Neutrophil (primary cell): Measurements from ENCODE around the gene TMEM270.

Experiments used
- H3K27ac ChIP-seq: fragments of 200-600 bp; sonication (generic); 2 replicates; pipeline ENCODE4 v1.5.1; 2016; ENCODE audit warnings: mild to moderate bottlenecking, moderate library complexity
- H3K27me3 ChIP-seq: fragments of 200-600 bp; sonication (generic); 2 replicates; pipeline ENCODE4 v1.6.0; 2016; ENCODE audit warnings: mild to moderate bottlenecking
- H3K36me3 ChIP-seq: fragments of 200-600 bp; sonication (generic); 2 replicates; pipeline ENCODE4 v1.5.1; 2017
- H3K4me1 ChIP-seq, 2 experiments: fragments of 200-600 bp in 1 of 2; sonication (generic) in 1 of 2; 1 replicate in 1 of 2; 2 replicates in 1 of 2; pipeline versions ENCODE4 v1.5.1 to v1.6.1; 2013 to 2016; ENCODE audit warnings: low read depth in 1 of 2, low read length in 1 of 2, mild to moderate bottlenecking in 1 of 2, moderate library complexity in 1 of 2; ENCODE audit not compliant: control insufficient read depth in 1 of 2, insufficient read depth in 1 of 2
- H3K4me3 ChIP-seq, 2 experiments: fragments of 200-600 bp in 1 of 2; sonication (generic) in 1 of 2; 1 replicate in 1 of 2; 2 replicates in 1 of 2; pipeline ENCODE4 v1.5.1; 2013 to 2016; ENCODE audit warnings: low read depth in 1 of 2, low read length in 1 of 2, mild to moderate bottlenecking in 1 of 2, moderate library complexity in 1 of 2
- H3K9me3 ChIP-seq: fragments of 200-600 bp; sonication (generic); 2 replicates; pipeline ENCODE4 v1.5.1; 2016
- TF ChIP-seq, protein P1 (sequence below): fragments of 200-600 bp; sonication (generic); IDR thresholded peaks from 2 replicates; pipeline ENCODE4 v1.5.1; 2016; ENCODE audit warnings: antibody characterized with exemption

The TMEM270 gene, protein sequence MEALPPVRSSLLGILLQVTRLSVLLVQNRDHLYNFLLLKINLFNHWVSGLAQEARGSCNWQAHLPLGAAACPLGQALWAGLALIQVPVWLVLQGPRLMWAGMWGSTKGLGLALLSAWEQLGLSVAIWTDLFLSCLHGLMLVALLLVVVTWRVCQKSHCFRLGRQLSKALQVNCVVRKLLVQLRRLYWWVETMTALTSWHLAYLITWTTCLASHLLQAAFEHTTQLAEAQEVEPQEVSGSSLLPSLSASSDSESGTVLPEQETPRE

DNA sequence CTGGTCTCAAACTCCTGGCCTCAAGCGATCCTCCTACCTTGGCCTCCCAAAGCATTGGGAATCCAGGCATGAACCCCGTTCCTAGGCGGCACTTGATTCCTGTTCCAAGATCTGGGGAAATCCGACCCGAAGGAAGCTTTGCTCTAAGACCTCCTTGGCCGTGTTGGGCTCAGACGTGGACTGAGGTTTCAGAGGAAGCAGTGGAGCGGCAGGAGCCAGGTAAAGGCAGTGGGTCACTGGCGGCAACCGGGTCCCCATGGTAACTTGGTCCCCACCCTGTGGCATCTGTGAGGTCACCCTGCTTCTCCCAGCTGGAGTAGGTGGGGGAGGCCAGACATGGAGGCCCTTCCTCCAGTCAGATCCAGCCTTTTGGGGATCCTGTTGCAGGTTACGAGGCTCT lies at the start of gene TMEM270:
Gene TMEM270, plus strand, starts transcription at position 301 of the 400 bp plus-strand sequence. Its CDS starts 36 bp downstream, at position 337.
- TF ChIP-seq, protein P1, sequence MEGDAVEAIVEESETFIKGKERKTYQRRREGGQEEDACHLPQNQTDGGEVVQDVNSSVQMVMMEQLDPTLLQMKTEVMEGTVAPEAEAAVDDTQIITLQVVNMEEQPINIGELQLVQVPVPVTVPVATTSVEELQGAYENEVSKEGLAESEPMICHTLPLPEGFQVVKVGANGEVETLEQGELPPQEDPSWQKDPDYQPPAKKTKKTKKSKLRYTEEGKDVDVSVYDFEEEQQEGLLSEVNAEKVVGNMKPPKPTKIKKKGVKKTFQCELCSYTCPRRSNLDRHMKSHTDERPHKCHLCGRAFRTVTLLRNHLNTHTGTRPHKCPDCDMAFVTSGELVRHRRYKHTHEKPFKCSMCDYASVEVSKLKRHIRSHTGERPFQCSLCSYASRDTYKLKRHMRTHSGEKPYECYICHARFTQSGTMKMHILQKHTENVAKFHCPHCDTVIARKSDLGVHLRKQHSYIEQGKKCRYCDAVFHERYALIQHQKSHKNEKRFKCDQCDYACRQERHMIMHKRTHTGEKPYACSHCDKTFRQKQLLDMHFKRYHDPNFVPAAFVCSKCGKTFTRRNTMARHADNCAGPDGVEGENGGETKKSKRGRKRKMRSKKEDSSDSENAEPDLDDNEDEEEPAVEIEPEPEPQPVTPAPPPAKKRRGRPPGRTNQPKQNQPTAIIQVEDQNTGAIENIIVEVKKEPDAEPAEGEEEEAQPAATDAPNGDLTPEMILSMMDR: no peak

DNA sequence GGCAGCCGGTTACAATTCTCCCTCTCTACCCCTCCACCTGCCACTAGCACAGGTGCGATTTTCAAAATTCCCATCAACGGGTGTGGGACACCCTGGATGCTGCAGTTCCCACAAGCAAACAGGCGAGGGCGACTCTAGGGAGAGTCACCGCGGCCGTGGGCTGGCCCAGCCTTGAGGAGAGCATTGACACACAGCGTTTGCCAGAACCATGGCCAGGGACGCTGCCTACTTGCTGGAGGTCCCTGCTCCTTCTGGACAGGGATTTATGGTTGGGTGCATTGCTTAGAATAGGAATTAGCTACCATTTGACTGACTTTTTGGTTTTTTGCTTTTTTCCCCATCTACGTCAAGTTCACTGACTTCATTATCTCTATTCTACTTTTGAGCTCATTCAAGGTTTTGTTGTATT lies 49.2 kb upstream of the TMEM270 start:
- H3K36me3 ChIP-seq: no peaks in the 10 kb centered on the region
- H3K4me1 ChIP-seq: no peaks in the 10 kb centered on the region
- TF ChIP-seq, protein P1: peak; percentile 28
- no peaks in the 10 kb centered on the region for H3K9me3 ChIP-seq
- H3K4me3 ChIP-seq: no peak overlapping the region
- no peak overlapping the region for H3K27ac ChIP-seq
- H3K27me3 ChIP-seq: peaks cover 5% of the 10 kb centered on the region

More for the DNA sequence above, at the start of gene TMEM270:
- no peaks in the 10 kb centered on the region for H3K36me3 ChIP-seq
- peaks cover 13% of the 10 kb centered on the region for H3K27me3 ChIP-seq
- H3K4me1 ChIP-seq: peaks cover under 1 to 1% of the 10 kb centered on the region in 2 experiments
- no peaks in the 10 kb centered on the region for H3K9me3 ChIP-seq
- H3K4me3 ChIP-seq: no peak within 1 kb of the TSS
- no peak within 1 kb of the TSS for H3K27ac ChIP-seq

DNA sequence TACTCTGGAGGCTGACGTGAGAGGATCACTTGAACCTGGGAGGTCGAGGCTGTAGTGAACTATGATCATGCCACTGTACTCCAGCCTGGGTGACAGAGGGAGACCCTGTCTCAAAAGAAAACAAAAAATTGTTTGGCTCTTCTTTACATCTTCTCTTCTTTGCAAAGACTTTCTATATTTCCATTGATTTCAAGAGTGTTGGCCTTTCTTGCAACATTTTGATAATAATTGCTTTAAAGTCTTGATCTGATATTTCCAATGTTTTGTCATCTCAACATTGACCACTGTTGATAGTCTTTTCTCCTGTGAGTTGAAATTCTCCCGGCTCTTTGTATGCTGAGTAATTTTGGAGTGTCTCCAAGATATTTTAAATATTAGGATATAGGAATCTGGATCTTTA lies 48.0 kb upstream of the TMEM270 start:
- Histone ChIP-seq H3K4me3 (no peak overlapping the region), H3K27ac (no peak overlapping the region), H3K9me3 (no peaks in the 10 kb centered on the region), H3K27me3 (no peaks in the 10 kb centered on the region), H3K4me1 (no peaks in the 10 kb centered on the region), H3K36me3 (no peaks in the 10 kb centered on the region)
- TF ChIP-seq, protein P1: no peak

DNA sequence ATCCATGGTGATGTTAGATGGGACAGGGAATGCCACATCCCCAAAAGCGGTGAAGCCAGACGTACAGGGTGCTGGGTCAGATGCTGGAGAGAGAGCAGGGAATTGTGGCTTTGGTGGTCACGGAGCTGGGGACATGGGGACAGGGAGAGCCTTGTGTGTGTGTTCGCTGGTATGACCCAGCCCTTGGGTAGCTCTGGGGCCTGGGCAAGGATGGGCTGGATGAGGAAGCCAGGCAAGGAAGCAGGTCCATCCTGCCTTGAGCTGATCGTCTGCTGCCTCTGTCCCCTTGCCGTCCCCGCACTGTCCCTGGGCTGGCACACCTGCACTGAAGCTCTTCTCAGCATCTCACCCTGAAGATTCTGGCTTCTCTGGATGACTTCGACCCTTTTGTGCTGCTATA lies 45.5 kb upstream of the TMEM270 start:
- no peaks in the 10 kb centered on the region for H3K9me3 ChIP-seq
- TF ChIP-seq, protein P1: no peak

DNA sequence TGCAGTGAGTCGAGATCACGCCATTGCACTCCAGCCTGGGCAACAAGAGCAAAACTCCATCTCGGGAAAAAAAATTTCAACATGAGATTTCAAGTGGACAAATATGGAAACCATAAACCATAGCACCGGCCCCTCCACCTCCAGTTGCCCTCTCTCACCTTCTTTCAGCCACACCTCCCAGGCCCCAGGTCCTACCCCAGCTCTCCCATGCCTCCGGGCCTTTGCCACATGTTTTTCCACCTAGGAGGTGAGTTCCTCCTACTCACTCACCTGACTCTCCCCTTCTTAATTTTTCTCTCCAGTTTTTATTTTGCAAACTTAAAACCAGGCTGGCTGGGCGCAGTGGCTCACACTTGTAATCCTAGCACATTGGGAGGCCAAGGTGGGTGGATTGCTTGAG lies 43.8 kb upstream of the TMEM270 start:
- H3K27me3 ChIP-seq: no peaks in the 10 kb centered on the region
- H3K4me1 ChIP-seq: no peaks in the 10 kb centered on the region
- H3K4me3 ChIP-seq: no peak overlapping the region
- TF ChIP-seq, protein P1: no peak
- no peak overlapping the region for H3K27ac ChIP-seq
- H3K36me3 ChIP-seq: no peaks in the 10 kb centered on the region
- H3K9me3 ChIP-seq: no peaks in the 10 kb centered on the region

More for the DNA sequence above, 45.5 kb upstream of the TMEM270 start:
- H3K4me3 ChIP-seq: no peak overlapping the region
- no peaks in the 10 kb centered on the region for H3K36me3 ChIP-seq
- H3K27me3 ChIP-seq: no peaks in the 10 kb centered on the region
- H3K4me1 ChIP-seq: no peaks in the 10 kb centered on the region
- no peak overlapping the region for H3K27ac ChIP-seq
